ENCODE measurements around the gene ZNF391.
"Not testable (repeated sequence)": the region's sequence is repeated elsewhere in the genome, so short reads cannot be mapped to it uniquely, and the experiment has no call there.

The ZNF391 gene

GRCh38 chr6:27388293-27389197 lies at the start of gene ZNF391:
ZNF391 (plus strand) TSS chr6:27388759; CDS start chr6:27400371, 11,612 bp downstream.
- no peak for FAIRE-seq

GRCh38 chr6:27352850-27353249 lies 35.7 kb upstream of the ZNF391 start:
- FAIRE-seq: no peak

GRCh38 chr6:27358786-27359185 lies 29.8 kb upstream of the ZNF391 start:
- no peak for FAIRE-seq

DNA sequence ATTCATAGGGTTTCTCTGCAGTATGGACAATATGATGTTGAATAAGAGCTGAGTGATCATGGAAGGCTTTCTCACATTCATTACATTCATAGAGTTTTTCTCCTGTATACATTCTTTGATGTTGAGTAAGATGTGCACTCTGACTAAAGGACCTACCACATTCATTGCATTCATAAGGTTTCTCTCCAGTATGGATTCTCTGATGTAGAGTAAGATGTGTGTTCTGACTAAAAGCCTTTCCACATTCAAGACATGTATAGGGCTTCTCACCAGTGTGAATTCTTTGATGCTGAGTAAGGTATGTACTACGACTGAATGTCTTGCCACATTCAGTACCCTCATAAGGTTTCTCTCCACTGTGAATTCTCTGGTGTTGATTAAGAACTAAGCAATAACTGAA lies 29.3 kb upstream of the ZNF391 start:
- FAIRE-seq: no peak

- no peak for FAIRE-seq
Observed at GRCh38 chr6:27368202-27368601, 20.4 kb upstream of the ZNF391 start.

DNA sequence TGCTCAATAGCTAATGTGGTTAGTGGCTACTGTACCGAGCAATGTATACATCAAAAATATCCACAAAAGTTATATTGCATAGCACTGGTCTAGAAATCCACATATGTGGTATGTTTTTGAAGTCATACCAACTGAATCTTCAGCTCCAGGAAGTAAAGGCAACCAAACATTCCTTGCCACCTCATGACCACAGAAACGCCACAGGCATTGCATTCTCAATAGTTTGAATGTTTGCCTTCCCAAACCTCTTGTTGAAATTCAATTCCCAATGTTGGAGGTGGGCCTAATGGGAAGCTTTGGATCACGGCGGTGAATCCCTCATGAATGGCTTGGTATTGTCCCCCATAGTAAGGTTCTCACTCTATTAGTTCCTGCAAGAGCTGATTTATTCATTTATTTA lies 18.2 kb upstream of the ZNF391 start:
- FAIRE-seq: no peak

DNA sequence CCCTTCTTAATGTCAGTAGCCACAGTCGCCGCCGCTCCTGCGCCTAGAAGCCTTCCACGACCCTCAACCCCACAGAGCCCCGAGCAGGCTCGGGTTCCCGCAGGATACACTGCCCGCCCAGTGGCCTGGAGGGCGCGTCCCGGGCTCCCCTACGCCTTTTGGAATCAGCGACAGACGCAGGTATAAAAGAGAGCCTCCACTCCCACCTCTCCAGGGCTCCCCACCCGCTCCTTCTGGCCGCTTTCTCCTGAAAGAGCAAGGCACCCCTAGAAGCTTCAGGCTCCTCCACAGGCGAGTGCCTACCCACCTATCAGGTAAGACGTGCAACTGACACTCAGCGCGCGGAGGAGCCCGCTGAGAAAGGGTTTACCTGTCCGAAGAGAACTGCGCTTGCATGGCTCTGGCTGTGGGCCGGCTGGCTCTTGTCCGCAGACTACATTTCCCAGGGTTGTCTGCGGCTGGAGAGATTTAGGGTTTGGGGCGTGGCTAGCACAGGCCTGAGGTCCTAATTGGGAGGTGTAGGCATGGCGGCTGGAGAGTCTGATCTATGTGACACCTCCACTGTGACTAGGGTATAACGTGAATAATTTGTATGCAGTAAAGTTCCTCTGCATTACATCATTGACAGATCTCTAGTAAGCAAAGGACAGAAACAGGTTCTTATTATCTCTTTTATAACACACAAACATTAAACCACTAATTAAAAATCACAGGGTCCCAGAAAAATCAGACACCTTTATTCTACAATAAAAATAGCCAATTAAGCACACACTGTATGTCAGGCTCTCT lies 13.5 kb upstream of the ZNF391 start:
- peak; percentile 86 for FAIRE-seq

DNA sequence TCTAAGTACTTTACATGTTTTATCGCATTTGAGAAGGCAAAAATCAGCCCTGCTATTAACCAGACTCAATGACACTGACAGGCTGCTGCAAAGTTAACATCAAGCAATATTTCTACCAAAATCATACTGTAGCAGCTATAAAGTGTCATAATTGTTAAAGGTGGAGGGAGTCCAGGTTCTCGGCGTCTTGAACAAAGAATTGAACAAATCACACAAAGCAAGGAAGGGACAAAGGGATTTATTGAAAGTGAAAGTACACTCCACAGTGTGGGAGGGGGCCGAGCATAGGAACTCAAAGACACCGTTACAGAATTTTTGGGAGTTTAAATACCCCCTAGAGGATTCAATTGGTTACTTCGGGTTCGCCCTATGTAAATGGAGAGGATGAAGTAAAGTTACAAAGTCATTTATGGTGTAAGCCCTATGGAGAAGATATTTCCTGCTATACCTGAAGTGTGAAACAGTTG lies 12.9 kb upstream of the ZNF391 start:
- peak; percentile 14 for FAIRE-seq

DNA sequence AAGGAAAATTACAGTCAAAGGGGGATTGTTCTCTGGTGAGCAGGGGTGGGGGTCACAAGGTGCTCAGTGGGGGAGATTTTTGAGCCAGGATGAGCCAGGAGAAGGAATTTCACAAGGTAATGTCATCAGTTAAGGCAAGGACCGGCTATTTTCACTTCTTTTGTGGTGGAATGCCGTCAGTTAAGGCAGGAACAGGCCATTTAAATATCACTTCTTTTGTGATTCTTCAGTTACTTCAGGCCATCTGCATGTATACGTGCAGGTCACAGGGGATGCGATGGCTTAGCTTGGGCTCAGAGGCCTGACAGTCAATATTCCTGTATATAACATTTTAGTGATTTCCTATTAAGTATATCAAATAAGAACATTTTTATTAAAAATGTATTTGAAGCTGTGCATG lies 10.2 kb upstream of the ZNF391 start:
- FAIRE-seq: not testable (repeated sequence)

DNA sequence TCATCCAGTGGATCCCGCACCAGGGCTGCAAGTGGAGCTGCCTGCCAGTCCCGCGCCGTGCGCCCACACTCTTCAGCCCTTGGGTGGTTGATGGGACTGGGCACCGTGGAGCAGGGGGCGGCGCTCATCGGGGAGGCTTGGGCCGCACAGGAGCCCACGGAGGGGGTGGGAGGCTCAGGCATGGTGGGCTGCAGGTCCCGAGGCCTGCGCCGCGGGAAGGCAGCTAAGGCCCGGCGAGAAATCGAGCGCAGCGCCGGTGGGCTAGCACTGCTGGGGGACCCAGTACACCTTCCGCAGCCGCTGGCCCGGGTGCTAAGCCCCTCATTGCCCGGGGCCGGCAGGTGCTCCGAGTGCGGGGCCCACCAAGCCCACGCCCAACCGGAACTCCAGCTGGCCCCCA lies 7.6 kb upstream of the ZNF391 start:
- FAIRE-seq: not testable (repeated sequence)

DNA sequence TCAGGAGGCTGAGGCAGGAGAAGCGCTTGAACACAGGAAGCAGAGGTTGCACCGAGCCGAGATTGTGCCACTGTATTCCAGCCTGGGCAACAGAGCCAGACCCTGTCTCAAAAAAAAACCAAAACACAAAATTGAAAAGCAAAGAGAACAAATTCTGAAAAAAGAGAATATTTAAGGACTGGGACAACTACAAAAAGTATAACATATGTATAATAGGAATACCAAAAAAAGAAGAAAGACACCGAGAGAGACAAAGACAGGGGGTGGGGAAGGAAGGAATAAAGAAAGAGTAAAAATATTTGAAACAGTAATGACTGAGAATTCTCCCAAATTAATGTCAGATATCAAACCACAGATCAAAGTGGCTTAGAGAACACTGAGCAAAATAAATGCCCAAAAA lies 5.5 kb upstream of the ZNF391 start:
- no peak for FAIRE-seq

DNA sequence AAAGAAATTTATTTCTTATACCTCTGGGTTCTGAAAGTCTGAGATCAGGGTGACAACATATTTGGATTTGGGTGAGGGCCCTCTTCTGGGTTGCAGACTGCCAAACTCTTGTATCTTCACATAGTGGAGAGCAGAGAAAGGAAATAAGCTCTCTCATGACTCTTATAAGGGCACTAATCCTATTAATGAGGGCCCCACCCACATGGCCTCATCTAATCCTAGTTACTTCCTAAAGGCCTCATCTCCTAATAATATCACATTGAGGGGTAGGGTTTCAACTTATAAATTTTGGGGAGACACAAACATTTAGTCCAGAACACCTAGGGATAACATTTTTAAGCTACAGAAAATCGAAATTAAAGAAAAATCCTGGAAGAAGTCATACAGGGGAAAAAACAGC lies 5.1 kb upstream of the ZNF391 start:
- FAIRE-seq: no peak

- no peak for FAIRE-seq
Observed at GRCh38 chr6:27392623-27393022, 4.1 kb downstream of the ZNF391 start.

DNA sequence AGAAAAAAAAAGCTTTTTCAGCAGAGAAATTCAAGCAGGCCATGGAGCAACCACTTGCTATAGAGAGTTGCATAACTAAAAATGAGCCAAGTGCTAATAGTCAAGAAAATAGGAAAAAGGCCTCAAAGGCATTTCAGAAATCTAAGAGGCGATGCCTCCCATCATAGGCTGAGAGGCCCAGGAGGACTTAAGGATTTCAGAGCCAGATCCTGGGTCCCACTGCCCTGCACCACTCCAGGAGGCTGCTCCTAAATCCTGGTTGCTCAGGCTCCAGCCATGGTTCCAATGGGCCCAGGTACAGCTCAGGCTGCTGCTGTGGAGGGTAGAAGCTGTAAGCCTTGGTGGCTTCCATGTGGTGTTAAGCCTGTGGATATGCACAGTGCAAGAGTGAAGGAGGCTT lies 5.5 kb downstream of the ZNF391 start:
- FAIRE-seq: no peak

DNA sequence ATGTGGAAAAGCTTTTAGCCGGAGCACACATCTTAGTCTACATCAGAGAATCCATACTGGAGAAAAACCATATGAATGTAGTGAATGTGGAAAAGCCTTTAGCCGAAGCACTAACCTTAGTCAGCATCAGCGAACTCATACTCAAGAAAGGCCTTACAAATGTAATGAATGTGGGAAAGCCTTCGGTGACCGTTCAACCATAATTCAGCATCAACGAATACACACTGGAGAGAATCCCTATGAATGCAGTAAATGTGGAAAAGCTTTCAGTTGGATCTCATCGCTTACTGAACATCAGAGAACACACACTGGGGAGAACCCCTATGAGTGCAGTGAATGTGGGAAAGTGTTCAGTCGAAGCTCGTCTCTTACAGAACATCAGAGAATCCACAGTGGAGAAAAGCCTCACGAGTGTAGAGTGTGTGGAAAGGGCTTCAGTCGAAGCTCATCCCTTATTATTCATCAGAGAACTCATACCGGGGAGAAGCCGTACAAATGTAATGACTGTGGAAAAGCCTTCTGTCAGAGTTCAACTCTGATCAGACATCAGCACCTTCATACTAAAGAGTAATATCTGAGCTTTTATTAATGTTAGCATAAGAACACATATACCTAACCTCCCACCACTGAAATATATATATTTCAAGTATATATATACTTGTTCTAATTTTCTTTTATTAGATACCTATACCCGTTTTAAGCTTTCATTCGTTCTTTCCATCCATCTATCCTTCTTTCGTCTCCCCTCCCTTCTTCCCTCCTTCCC lies 12.5 kb downstream of the ZNF391 start:
- FAIRE-seq: no peak

GRCh38 chr6:27406085-27406484 lies 17.5 kb downstream of the ZNF391 start:
- FAIRE-seq: no peak

GRCh38 chr6:27407153-27407814 lies 18.7 kb downstream of the ZNF391 start:
- FAIRE-seq: no peak

- no peak for FAIRE-seq
Observed at GRCh38 chr6:27414300-27414699, 25.7 kb downstream of the ZNF391 start.

- FAIRE-seq: no peak
Observed at GRCh38 chr6:27414996-27415395, 26.4 kb downstream of the ZNF391 start.

DNA sequence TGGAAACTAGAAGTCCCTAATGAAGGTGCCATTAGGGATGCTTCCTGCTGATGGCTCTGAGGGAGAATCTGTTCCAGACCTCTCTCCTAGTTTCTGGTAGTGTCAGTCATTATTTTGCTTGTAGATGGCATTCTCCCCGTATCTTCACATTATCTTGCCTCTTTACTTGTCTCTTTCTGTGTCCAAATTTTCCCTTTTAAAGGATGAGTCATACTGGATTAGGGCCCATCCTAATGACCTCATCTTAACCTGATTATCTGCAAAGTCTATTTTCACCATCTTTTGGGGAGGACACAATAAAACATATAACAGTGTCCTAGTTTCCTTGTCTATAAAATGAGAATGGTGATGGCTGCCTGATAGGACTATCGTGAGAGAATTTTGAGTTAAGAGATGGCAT lies 27.3 kb downstream of the ZNF391 start:
- no peak for FAIRE-seq

GRCh38 chr6:27419363-27419762 lies 30.8 kb downstream of the ZNF391 start:
- no peak for FAIRE-seq

- FAIRE-seq: no peak
Observed at GRCh38 chr6:27422651-27423332, 34.2 kb downstream of the ZNF391 start.

Measured in A204.1 (cell line).